GM21526 (cell line): Measurements from ENCODE around the gene PMFBP1.

Experiments
- ATAC-seq: cut with Tn5 transposase; IDR thresholded peaks from one replicate; pipeline ENCODE4 v1.9.1; 2021; ENCODE audit warnings: moderate library complexity; ENCODE audit not compliant: unreplicated experiment, low FRiP score

Gene PMFBP1

GRCh38 chr16:72172105-72173034 lies at the start of gene PMFBP1:
PMFBP1 (minus strand) TSS chr16:72172155; CDS start chr16:72171208, 947 bp downstream.
- peak; percentile 97 for ATAC-seq

- ATAC-seq = no peak
These were observed 49.7 kb upstream of the PMFBP1 start for GRCh38 chr16:72221630-72222024.

- no peak for ATAC-seq
These were observed 49.1 kb upstream of the PMFBP1 start for GRCh38 chr16:72220875-72221629.

GRCh38 chr16:72219282-72219681 lies 47.3 kb upstream of the PMFBP1 start:
- ATAC-seq = no peak

GRCh38 chr16:72216767-72217166 lies 44.8 kb upstream of the PMFBP1 start:
- ATAC-seq = no peak

GRCh38 chr16:72214821-72215220 lies 42.9 kb upstream of the PMFBP1 start:
- ATAC-seq = no peak

- no peak for ATAC-seq
These were observed 39.2 kb upstream of the PMFBP1 start for GRCh38 chr16:72211110-72211509.

GRCh38 chr16:72210555-72210954 lies 38.6 kb upstream of the PMFBP1 start:
- no peak for ATAC-seq

- no peak for ATAC-seq
These were observed 38.1 kb upstream of the PMFBP1 start for GRCh38 chr16:72210072-72210471.

GRCh38 chr16:72206299-72206698 lies 34.3 kb upstream of the PMFBP1 start:
- no peak for ATAC-seq

GRCh38 chr16:72203401-72203800 lies 31.4 kb upstream of the PMFBP1 start:
- no peak for ATAC-seq

- no peak for ATAC-seq
These were observed 30.1 kb upstream of the PMFBP1 start for GRCh38 chr16:72202014-72202413.

GRCh38 chr16:72201387-72201786 lies 29.4 kb upstream of the PMFBP1 start:
- no peak for ATAC-seq

- no peak for ATAC-seq
These were observed 27.9 kb upstream of the PMFBP1 start for GRCh38 chr16:72199761-72200337.

GRCh38 chr16:72198771-72199201 lies 26.8 kb upstream of the PMFBP1 start:
- no peak for ATAC-seq

- no peak for ATAC-seq
These were observed 26.2 kb upstream of the PMFBP1 start for GRCh38 chr16:72198021-72198711.

GRCh38 chr16:72197545-72197944 lies 25.6 kb upstream of the PMFBP1 start:
- no peak for ATAC-seq

GRCh38 chr16:72195609-72196008 lies 23.7 kb upstream of the PMFBP1 start:
- no peak for ATAC-seq

- ATAC-seq = no peak
These were observed 19.6 kb upstream of the PMFBP1 start for GRCh38 chr16:72191551-72191950.

GRCh38 chr16:72189865-72190371 lies 18.0 kb upstream of the PMFBP1 start:
- ATAC-seq = no peak
